Body of pancreas (tissue), 4 donors: ENCODE results near the gene PDXP. TPM values are rescaled to one million over a fixed set of nuclear protein-coding genes. Genes with fewer than 3 reads are reported as not detected.

ENCODE experiments used
- ATAC-seq: fragments of 150-250 bp; one replicate; pipeline ENCODE4 v1.9.1; 2016
- DNase-seq, 4 donors: peaks; one replicate each; pipeline ENCODE4 v3.0.0-alpha.2; 2019
- H3K27ac ChIP-seq, 4 donors: fragments of 200-600 bp; sonication (generic); 1 replicate in 3 of 4; 2 replicates in 1 of 4; pipeline versions ENCODE4 v1.5.1 to v1.6.1; 2016 to 2019; ENCODE audit warnings: mild to moderate bottlenecking in 1 of 4, mixed read lengths in 1 of 4, moderate library complexity in 1 of 4
- H3K27me3 ChIP-seq, 2 donors: fragments of 200-600 bp; sonication (generic); one replicate each; pipeline ENCODE4 v1.6.0; 2016; ENCODE audit warnings: mild to moderate bottlenecking in 1 of 2
- H3K36me3 ChIP-seq, 2 donors: fragments of 200-600 bp; sonication (generic); replicated peaks in 1 of 2; 2 replicates each; pipeline ENCODE4 v1.5.1; 2016; ENCODE audit warnings: low read depth in 2 of 2; ENCODE audit not compliant: insufficient read depth in 1 of 2
- H3K4me1 ChIP-seq: fragments of 200-600 bp; sonication (generic); one replicate; pipeline ENCODE4 v1.6.0; 2016
- H3K4me3 ChIP-seq, 2 donors: fragments of 200-600 bp; sonication (generic); 1 replicate in 1 of 2; 2 replicates in 1 of 2; pipeline ENCODE4 v1.5.1; 2016 to 2019
- H3K9me3 ChIP-seq, 3 donors: fragments of 200-600 bp; sonication (generic); 1 replicate in 2 of 3; 2 replicates in 1 of 3; pipeline ENCODE4 v1.5.1; 2016
- CTCF ChIP-seq, 7 experiments: fragments of 450-650 bp in 4 of 7; fragments of 200-600 bp in 3 of 7; sonication (generic) in 3 of 7; IDR thresholded peaks; one replicate each; pipeline ENCODE4 v1.5.1; 2016 to 2019; ENCODE audit warnings: antibody characterized with exemption in 7 of 7
- POLR2A ChIP-seq, 3 donors: fragments of 450-650 bp; IDR thresholded peaks; one replicate each; pipeline ENCODE4 v1.6.1; 2016; ENCODE audit warnings: antibody characterized with exemption in 3 of 3, mild to moderate bottlenecking in 2 of 3
- WGBS, 2 donors: methylation state at CpG; one replicate each; pipeline ENCODE4 v1.1.5; 2017; 5-methylcytosine and 5-hydroxymethylcytosine counted together
- intact Hi-C: fragments of 100-400 bp; cut with DNase I; formaldehyde crosslinking; loops from one replicate; pipeline ENCODE4 v1.15.1; 2023
- small RNA-seq: library from RNA; depleted of rRNA; stranded (forward); fragments of <200 nt; gene quantifications from one replicate; pipeline ENCODE3, GENCODE V24; 2016
- total RNA-seq, 2 donors: library from RNA; depleted of rRNA; stranded (reverse); fragments of >200 nt; gene quantifications; one replicate each; pipeline ENCODE4 v1.1.0, GENCODE V29; 2016

PDXP gene
- total RNA-seq, 2 donors from 2014 or later, result 7.0 to 23.1 TPM

GRCh38 chr22:37714634-37715033, 56.1 kb downstream of the PDXP start:
- ATAC-seq (no peak), DNase-seq (no peak)
- Histone ChIP-seq H3K9me3 (no peaks in the 10 kb centered on the region), H3K36me3 (no peaks in the 10 kb centered on the region), H3K27ac (no peak overlapping the region), H3K4me3 (no peak overlapping the region), H3K27me3 (no peaks in the 10 kb centered on the region), H3K4me1 (no peaks in the 10 kb centered on the region)
- intact Hi-C loops, result no loop called here
- 77 to 94% methylated on average over 2 of the region's 2 CpGs for WGBS, 2 donors
- TF ChIP-seq POLR2A (IDR thresholded peaks at IDR 0.05) (no peak), CTCF (IDR thresholded peaks at IDR 0.05) (no peak)

GRCh38 chr22:37715760-37716159, 57.2 kb downstream of the PDXP start:
- no peak overlapping the region for H3K4me3 ChIP-seq
- TF ChIP-seq CTCF (IDR thresholded peaks at IDR 0.05) (no peak), POLR2A (IDR thresholded peaks at IDR 0.05) (no peak)
- H3K4me1 ChIP-seq, result no peaks in the 10 kb centered on the region
- no peak for ATAC-seq
- WGBS, 2 donors, result 91 to 98% methylated on average over 2 to 5 of the region's 7 CpGs
- no peak overlapping the region for H3K27ac ChIP-seq
- no peak for DNase-seq
- H3K9me3 ChIP-seq, result no peaks in the 10 kb centered on the region
- no peaks in the 10 kb centered on the region for H3K36me3 ChIP-seq
- no peaks in the 10 kb centered on the region for H3K27me3 ChIP-seq
- intact Hi-C loops, result no loop called here

Small RNAs within 50 kb of the gene (small RNA-seq; reads per million reads assigned to genes)
- gene RN7SL385P, result not detected

Other genes starting within 250 kb of the PDXP start
- gene ELFN2, start 231.2 kb upstream of the PDXP start, total RNA-seq, result 1 to 10 TPM in 1 of 2 donors, not detected in 1; 1.6 TPM
- 1 to 10 TPM; 3.0 to 7.3 TPM for gene MFNG, start 172.3 kb upstream of the PDXP start, total RNA-seq
- 10 to 100 TPM; 17.4 to 28.7 TPM for gene CARD10, start 139.3 kb upstream of the PDXP start, total RNA-seq
- 10 to 100 TPM; 73.2 to 84.7 TPM for gene CDC42EP1, start 98.2 kb upstream of the PDXP start, total RNA-seq
- 10 to 100 TPM; 19.2 to 68.9 TPM for gene LGALS2, start 78.6 kb upstream of the PDXP start, total RNA-seq
- 10 to 100 TPM; 38.4 to 42.5 TPM for gene GGA1, start 49.9 kb upstream of the PDXP start, total RNA-seq
- gene SH3BP1, start 19.1 kb upstream of the PDXP start, total RNA-seq, result 10 to 100 TPM in 1 of 2 donors, 1 to 10 TPM in 1; 2.0 to 40.0 TPM
- gene LGALS1, start 16.9 kb downstream of the PDXP start, total RNA-seq, result 100 to 1,000 TPM in 1 of 2 donors, 10 to 100 TPM in 1; 90.3 to 325 TPM
- gene NOL12, start 27.6 kb downstream of the PDXP start, total RNA-seq, result 10 to 100 TPM; 10.4 to 19.1 TPM
- gene TRIOBP, start 38.3 kb downstream of the PDXP start, total RNA-seq, result 10 to 100 TPM; 65.6 to 76.5 TPM
- gene GCAT, start 149.2 kb downstream of the PDXP start, total RNA-seq, result 10 to 100 TPM; 31.6 to 42.5 TPM
- gene GALR3, start 164.7 kb downstream of the PDXP start, total RNA-seq, result not detected
- gene ANKRD54, start 185.6 kb downstream of the PDXP start, total RNA-seq, result 10 to 100 TPM; 38.1 to 88.0 TPM
- gene EIF3L, start 190.7 kb downstream of the PDXP start, total RNA-seq, result 100 to 1,000 TPM; 139 to 230 TPM
- gene MICALL1, start 247.6 kb downstream of the PDXP start, total RNA-seq, result 10 to 100 TPM; 19.2 to 34.9 TPM